GM12872 (cell line): ENCODE results near the gene CMKLR1.

ENCODE experiments used
- CTCF ChIP-seq: IDR thresholded peaks from 3 replicates; pipeline ENCODE4 v1.5.1; 2011; ENCODE audit warnings: low read depth, mild to moderate bottlenecking, low read length, moderate library complexity; ENCODE audit not compliant: insufficient read depth

The CMKLR1 gene

GRCh38 chr12:108352591-108352990 lies 13.5 kb upstream of the CMKLR1 start:
- TF ChIP-seq CTCF = no peak

- TF ChIP-seq CTCF = no peak
These were observed 11.4 kb upstream of the CMKLR1 start for GRCh38 chr12:108350511-108350910.

- TF ChIP-seq CTCF = no peak
These were observed 10.2 kb upstream of the CMKLR1 start for GRCh38 chr12:108349278-108349688.

GRCh38 chr12:108348842-108349241 lies 9.7 kb upstream of the CMKLR1 start:
- TF ChIP-seq CTCF = no peak

- no peak for TF ChIP-seq CTCF
These were observed 7.9 kb upstream of the CMKLR1 start for GRCh38 chr12:108346727-108347710.

- TF ChIP-seq CTCF = no peak
These were observed 6.9 kb upstream of the CMKLR1 start for GRCh38 chr12:108345716-108346633.

- no peak for TF ChIP-seq CTCF
These were observed 3.9 kb upstream of the CMKLR1 start for GRCh38 chr12:108342985-108343384.
